ENCODE measurements around the gene FLYWCH2.
A peak's percentile ranks its signal among the peaks of the same experiment; 100 is the strongest.

Gene FLYWCH2

GRCh38 chr16:2855536-2855935 is 27.5 kb upstream of the FLYWCH2 start:
- H3K27ac ChIP-seq, result no peak overlapping the region
- TF ChIP-seq ZFX (IDR thresholded peaks at IDR 0.05; ENCODE audit: borderline replicate concordance), result no peak
- TF ChIP-seq CTCF (IDR thresholded peaks at IDR 0.05), result no peak

DNA sequence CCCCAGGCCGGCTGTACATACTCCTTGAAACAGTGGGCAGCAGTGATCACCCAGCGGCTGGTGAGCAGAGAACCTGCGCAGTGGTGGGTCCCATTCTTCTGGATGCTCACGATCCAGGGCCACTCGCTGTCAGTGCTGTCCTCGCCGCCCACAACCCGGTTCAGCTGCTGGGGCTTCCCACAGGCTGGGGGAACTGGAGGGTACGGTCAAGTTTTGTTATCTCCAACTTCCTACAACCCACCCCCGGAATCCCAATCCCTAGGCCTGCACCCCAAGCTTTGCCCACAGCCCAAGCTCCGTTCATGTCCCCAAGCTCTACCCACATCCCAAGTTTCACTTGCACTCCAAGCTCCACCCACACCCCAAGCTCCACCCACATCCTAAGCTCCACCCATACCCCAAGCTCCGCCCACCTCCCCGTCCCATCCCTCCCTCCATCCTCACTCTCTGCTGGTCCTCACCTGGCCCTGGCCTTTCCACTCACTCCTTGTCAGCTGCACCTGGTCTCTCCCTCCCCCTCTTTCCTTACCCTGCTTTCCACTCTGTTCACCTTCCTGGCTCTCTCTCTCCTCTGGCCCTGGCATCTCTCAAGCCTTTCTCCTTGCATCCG is 26.8 kb upstream of the FLYWCH2 start:
- H3K27ac ChIP-seq, result peak overlapping the region; percentile 33
- TF ChIP-seq ZFX (IDR thresholded peaks at IDR 0.05; ENCODE audit: borderline replicate concordance) (no peak), CTCF (IDR thresholded peaks at IDR 0.05) (no peak)

DNA sequence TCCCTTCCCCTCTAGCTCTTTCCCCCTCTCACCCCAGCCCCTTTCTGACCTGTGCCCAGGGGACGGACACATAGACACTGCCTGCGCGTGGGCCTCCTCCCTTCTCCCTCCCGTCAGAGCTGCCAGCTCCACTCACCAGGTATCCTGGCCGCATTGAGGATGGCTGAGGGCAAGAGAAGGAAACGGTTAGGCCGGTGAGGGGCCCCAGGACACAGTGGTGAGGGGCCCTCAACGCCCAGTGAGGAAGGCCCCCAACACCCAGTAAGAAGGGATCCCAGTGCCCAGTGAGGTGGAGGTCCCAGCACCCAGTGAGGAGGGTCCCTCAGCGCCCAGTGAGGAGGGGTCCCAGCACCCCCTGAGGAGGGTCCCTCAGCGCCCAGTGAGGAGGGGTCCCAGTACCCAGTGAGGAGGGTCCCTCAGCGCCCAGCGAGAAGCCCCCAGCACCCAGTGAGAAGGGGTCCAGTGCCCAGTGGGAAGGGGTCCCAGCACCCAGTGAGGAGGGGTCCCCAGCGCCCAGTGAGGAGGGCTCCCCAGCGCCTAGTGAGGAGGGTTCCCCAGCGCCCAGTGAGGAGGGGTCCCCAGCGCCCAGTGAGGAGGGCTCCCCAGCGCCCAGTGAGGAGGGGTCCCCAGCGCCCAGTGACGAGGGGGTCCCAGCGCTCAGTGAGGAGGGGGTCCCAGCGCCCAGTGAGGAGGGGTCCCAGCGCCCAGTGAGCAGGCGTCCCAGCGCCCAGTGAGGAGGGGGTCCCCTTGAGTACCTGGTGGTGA is 26.1 kb upstream of the FLYWCH2 start:
- peak overlapping the region; percentile 74 for H3K27ac ChIP-seq

DNA sequence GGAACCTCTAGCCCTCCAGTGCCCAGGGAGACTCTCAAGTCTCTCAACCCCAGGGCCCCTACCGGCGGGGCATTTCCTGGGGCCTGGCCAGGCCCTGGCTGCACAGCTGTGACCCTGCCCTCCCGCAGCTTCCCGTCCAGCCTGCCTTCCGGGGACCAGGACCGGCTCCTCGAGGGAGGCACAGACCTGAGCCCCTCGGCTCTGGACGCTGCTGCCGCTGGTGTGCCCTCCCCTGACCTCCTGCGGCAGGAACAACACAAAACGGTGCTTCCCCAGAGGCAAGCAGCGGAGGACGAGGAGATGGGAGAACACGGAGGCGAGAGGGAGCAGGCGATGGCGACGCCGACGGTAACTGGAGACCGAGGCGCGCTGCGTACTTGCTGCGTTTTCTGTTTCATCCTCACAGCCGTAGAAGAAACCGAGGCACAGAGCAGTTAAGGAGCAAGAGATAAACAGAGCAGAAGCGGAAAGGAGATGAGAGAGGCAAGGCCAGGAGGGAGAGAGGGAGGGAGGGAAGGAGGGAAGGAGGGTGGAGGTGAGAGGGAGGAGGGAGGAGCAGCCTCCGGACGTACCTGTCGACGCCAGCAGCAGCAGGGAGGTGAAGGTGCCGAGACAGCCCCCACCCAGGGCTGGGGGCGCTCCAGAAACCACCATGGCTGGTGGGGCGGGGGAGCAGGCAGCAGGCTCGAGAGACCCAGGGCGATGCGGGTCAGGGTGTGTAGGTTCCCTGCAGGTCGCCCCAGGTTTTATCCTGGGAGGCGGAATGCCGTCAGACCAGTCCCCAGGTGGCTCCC is 25.4 kb upstream of the FLYWCH2 start, which contains the start of gene PRSS22:
Gene PRSS22 (minus strand): TSS at position 720 of the 794 bp plus-strand sequence. CDS start 66 bp downstream, at position 654.
- no peak for TF ChIP-seq CTCF (IDR thresholded peaks at IDR 0.05)
- no peak for TF ChIP-seq ZFX (IDR thresholded peaks at IDR 0.05; ENCODE audit: borderline replicate concordance)
- peak within 1 kb of the TSS; percentile 74 for H3K27ac ChIP-seq

More for the DNA sequence above, 26.1 kb upstream of the FLYWCH2 start:
- TF ChIP-seq CTCF (IDR thresholded peaks at IDR 0.05), result no peak
- no peak for TF ChIP-seq ZFX (IDR thresholded peaks at IDR 0.05; ENCODE audit: borderline replicate concordance)

DNA sequence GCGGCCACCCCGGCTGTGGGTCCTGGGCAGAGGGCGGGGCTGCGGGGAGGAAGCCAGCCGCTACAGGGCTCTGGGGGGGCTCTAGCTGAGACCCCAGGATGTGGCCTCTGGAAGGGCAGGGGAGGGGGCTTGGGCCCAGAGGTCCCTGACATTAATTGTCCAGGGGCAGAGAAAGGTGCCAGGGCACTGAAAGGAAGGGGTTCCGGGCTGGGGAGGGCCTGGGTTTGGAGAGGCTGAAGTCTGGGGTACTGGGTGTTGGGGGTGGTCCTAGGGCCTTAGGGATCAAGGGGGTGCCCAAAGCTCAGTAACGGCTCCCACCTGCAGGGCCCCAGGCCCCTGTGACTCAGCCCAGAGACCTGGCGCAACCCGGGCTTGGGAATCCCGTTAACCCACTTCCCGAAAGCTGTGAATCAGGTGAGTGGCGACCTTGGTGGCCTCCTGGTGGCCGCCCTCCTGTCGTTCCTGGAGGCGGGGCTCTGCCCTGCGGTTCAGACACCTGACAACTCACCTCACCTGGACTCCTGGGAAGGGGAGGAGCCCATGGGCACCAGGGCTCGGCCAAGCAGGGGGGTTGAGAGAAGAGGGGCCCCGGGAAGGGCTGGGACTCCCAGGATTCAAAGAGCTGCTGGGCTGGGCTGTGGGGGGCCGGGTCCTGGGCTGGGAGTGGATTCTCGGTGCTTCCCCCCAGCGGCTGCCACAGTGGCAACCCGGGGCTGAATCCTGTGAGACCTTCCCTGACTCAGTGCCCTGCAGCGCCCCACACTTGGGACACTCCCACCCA is 24.6 kb upstream of the FLYWCH2 start:
- TF ChIP-seq ZFX (IDR thresholded peaks at IDR 0.05; ENCODE audit: borderline replicate concordance) (no peak), CTCF (IDR thresholded peaks at IDR 0.05) (peak; percentile 42)
- H3K27ac ChIP-seq, result peak overlapping the region; percentile 74

- TF ChIP-seq CTCF (IDR thresholded peaks at IDR 0.05) (no peak), ZFX (IDR thresholded peaks at IDR 0.05; ENCODE audit: borderline replicate concordance) (no peak)
- H3K27ac ChIP-seq, result no peak overlapping the region
Measured at GRCh38 chr16:2859686-2860265, 23.2 kb upstream of the FLYWCH2 start.
